Measurements from ENCODE around the gene NUDT16L1.

Gene NUDT16L1

DNA sequence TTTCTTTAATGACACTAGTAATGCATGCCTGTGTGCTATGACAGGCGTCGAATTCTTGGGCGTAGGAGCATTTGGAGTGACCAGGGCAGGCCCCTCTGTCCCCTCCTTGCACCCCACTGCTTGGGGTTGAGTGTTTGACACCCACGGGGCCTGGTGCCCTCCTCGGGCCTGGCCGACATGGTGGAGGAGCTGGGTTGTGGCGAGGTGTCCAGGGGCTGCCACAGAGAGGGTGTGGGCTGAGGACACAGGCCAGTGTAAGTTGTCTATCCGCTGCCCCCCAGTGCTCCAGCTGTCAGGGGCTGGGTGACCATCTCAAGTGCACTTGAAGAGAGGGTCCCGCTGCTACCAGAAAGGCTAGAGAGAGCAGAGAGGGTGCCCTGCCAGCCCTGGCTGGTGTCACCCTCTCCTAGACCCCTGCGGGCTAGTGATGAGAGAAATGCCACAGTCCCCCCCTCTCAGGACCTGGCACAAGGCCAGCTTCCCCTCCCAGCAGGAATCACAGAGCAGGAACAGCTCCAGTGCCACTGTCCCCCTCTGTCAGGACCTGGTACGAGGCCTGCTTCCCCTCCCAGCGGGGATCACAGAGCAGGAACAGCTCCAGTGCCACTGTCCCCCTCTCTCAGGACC lies 38.3 kb upstream of the NUDT16L1 start:
- peak overlapping the region; percentile 22 to 57 for H3K9ac ChIP-seq (ENCODE audit: low read depth in 1 of 2, low read length in 2 of 2)
- H3K4me3 ChIP-seq (ENCODE audit: low read depth in 1 of 2, low read length in 2 of 2): no peak overlapping the region
- peaks cover 34% of the 10 kb centered on the region in 2 donors for H3K4me1 ChIP-seq (ENCODE audit: control insufficient read depth in 1 of 2, insufficient read depth in 2 of 2, low read length in 2 of 2)
- no peaks in the 10 kb centered on the region for H3K27me3 ChIP-seq (ENCODE audit: control insufficient read depth in 1 of 2, insufficient read depth in 2 of 2, low read length in 2 of 2)
- peak overlapping the region; percentile 79 for H3K27ac ChIP-seq (ENCODE audit: low read depth, low read length)
- no peaks in the 10 kb centered on the region for H3K9me3 ChIP-seq (ENCODE audit: control insufficient read depth in 1 of 2, low read length in 2 of 2)
- H3K36me3 ChIP-seq (ENCODE audit: control insufficient read depth in 1 of 2, insufficient read depth in 2 of 2, low read length in 2 of 2): peaks cover 13 to 72% of the 10 kb centered on the region in 2 donors

DNA sequence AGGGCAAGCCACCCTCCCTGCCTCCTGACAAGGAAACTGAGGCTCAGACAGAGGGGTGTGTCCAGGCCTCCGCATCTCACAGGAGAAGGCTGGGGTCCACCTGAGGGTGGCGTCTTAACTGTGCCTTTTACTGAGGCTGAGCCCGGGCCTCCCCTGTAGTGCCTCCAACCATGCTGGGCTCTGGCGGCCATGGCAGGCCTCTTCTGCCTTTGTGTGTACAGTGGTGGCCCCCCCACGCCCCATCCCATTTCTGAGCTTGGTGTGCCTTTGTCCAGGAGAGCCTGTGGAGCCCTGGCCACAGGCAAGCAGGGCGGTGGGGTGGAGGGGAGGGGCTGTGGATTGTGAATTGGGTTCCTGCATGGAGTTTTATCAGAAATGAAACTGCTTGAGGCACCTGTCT lies 37.6 kb upstream of the NUDT16L1 start:
- Histone ChIP-seq H3K27me3 (ENCODE audit: control insufficient read depth in 1 of 2, insufficient read depth in 2 of 2, low read length in 2 of 2) (no peaks in the 10 kb centered on the region), H3K9me3 (ENCODE audit: control insufficient read depth in 1 of 2, low read length in 2 of 2) (no peaks in the 10 kb centered on the region), H3K4me3 (ENCODE audit: low read depth in 1 of 2, low read length in 2 of 2) (no peak overlapping the region), H3K27ac (ENCODE audit: low read depth, low read length) (peak overlapping the region; percentile 79), H3K4me1 (ENCODE audit: control insufficient read depth in 1 of 2, insufficient read depth in 2 of 2, low read length in 2 of 2) (peaks cover 34 to 37% of the 10 kb centered on the region in 2 donors), H3K36me3 (ENCODE audit: control insufficient read depth in 1 of 2, insufficient read depth in 2 of 2, low read length in 2 of 2) (peaks cover 13 to 75% of the 10 kb centered on the region in 2 donors), H3K9ac (ENCODE audit: low read depth in 1 of 2, low read length in 2 of 2) (peak overlapping the region; percentile 22 to 57)

DNA sequence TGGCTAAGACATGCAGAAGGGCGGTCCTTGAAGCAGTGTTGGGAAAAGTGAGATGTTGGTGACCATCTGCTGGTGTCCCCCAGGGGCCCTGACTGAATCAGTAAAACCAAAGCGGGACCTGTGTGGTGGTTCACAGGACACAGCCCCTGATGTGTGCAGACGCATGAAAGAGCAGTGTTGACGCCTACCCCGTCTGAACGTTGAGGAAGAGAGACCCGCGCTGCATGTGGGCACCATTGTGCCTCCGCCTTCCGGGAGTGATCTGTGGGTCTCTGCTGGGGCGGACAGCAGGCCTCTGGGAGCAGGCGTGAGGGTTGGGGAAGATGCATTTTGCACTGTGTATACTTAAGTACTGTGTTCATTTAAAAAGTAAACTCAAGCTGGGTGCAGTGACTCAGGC lies 37.1 kb upstream of the NUDT16L1 start:
- H3K27me3 ChIP-seq (ENCODE audit: control insufficient read depth in 1 of 2, insufficient read depth in 2 of 2, low read length in 2 of 2): no peaks in the 10 kb centered on the region
- no peaks in the 10 kb centered on the region for H3K9me3 ChIP-seq (ENCODE audit: control insufficient read depth in 1 of 2, low read length in 2 of 2)
- H3K9ac ChIP-seq (ENCODE audit: low read depth in 1 of 2, low read length in 2 of 2): no peak overlapping the region
- no peak overlapping the region for H3K27ac ChIP-seq (ENCODE audit: low read depth, low read length)
- no peak overlapping the region for H3K4me3 ChIP-seq (ENCODE audit: low read depth in 1 of 2, low read length in 2 of 2)
- H3K36me3 ChIP-seq (ENCODE audit: control insufficient read depth in 1 of 2, insufficient read depth in 2 of 2, low read length in 2 of 2): peaks cover 10 to 71% of the 10 kb centered on the region in 2 donors
- H3K4me1 ChIP-seq (ENCODE audit: control insufficient read depth in 1 of 2, insufficient read depth in 2 of 2, low read length in 2 of 2): peaks cover 34 to 37% of the 10 kb centered on the region in 2 donors

DNA sequence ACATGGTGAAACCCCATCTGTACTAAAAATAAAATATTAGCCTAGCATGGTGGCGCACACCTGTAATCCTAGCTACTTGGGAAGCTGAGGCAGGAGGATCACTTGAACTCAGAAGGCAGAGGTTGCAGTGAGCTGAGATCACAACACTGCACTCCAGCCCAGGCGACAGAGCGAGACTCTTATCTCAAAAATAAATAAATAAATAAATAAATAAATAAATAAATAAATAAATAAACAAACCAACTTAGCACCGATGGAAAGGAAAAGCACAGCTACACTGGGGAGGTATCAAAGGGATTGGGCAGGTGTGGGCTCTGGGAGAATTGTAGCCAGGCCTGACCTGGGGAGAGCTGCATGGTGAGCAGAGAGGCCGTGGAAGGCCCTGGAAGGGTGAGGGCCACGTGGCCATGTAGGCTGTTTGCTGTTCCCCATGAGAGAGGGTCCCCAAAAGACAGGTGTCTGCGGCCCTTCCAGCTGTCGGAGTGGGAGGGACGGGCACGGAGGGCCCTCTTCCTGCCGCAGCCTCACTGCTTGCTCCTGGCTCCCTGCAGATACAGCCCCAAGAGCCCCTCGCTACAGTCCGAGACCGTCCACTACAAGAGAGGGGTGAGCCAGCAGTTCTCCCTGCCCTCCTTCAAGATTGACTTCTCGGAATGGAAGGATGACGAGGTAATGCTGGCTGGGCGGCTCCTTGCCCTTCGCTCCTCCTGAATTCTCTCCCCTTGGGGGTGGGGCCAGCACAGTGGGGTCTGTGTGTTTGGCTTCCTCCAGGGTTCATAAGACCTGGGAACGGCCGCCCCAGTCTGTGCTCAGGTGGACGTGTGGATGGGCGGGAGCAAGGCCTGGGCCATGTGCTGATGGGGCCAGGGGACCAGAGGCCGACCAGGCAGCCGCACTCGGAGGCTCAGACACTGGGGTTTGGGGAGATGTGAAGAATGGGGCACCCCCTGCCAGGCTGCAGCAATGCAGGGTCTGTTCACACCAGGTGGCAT lies 36.4 kb upstream of the NUDT16L1 start:
- no peaks in the 10 kb centered on the region for H3K9me3 ChIP-seq (ENCODE audit: control insufficient read depth in 1 of 2, low read length in 2 of 2)
- H3K36me3 ChIP-seq (ENCODE audit: control insufficient read depth in 1 of 2, insufficient read depth in 2 of 2, low read length in 2 of 2): peaks cover 9 to 71% of the 10 kb centered on the region in 2 donors
- H3K4me1 ChIP-seq (ENCODE audit: control insufficient read depth in 1 of 2, insufficient read depth in 2 of 2, low read length in 2 of 2): peaks cover 34 to 40% of the 10 kb centered on the region in 2 donors
- no peak overlapping the region for H3K4me3 ChIP-seq (ENCODE audit: low read depth in 1 of 2, low read length in 2 of 2)
- H3K9ac ChIP-seq (ENCODE audit: low read depth in 1 of 2, low read length in 2 of 2): no peak overlapping the region
- no peaks in the 10 kb centered on the region for H3K27me3 ChIP-seq (ENCODE audit: control insufficient read depth in 1 of 2, insufficient read depth in 2 of 2, low read length in 2 of 2)
- no peak overlapping the region for H3K27ac ChIP-seq (ENCODE audit: low read depth, low read length)

DNA sequence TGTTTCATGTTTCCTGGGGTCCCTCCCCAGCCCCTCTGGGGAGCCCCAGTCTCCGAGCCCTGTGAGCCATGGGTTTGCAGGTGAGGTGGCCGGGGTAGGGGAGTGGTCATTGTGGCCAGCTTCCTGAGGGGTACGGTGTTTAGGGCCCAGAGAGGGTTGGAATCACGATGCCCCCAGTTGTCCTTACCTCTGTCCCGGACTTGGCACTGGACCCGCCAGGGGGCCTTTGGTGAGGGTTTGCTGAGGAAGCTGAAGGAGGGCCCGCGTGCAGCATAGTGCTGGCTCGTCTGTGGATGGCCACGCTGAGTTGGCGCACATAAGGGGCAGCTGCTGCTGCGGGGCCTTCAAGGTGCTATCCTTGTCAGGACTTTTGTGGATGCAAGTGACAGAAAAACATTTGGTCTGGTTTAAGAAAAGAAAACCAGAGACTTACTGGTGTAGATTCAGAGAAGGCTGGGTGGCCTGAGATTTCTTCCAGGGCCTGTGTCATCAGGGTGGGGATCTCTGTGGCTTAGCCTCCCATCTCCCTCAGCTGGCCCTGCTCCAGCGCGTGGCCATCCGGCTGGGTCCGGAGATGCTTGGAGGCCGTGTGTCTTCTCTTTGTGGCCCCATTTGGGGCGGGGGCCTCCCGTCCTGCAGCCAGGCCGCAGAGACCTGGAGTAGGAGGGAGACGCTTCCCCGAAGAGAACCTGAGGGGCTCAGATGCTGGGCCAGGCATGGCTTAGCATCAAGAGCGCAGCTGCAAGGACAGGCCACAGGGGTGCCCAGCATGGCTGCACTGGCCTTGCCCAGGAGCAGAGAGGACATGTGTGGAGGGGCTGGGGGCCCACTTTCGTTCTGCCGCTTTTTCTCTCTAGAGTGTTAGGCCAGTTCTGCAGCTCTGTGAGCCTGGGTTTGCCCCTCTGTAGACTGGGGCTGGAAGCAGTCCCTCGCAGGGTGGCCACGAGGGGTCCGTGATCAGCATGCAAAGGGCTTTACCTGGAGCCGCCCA lies 33.7 kb upstream of the NUDT16L1 start:
- Histone ChIP-seq H3K4me3 (ENCODE audit: low read depth in 1 of 2, low read length in 2 of 2) (no peak overlapping the region), H3K36me3 (ENCODE audit: control insufficient read depth in 1 of 2, insufficient read depth in 2 of 2, low read length in 2 of 2) (peaks cover 9 to 73% of the 10 kb centered on the region in 2 donors), H3K4me1 (ENCODE audit: control insufficient read depth in 1 of 2, insufficient read depth in 2 of 2, low read length in 2 of 2) (peaks cover 29 to 39% of the 10 kb centered on the region in 2 donors), H3K9ac (ENCODE audit: low read depth in 1 of 2, low read length in 2 of 2) (no peak overlapping the region), H3K27me3 (ENCODE audit: control insufficient read depth in 1 of 2, insufficient read depth in 2 of 2, low read length in 2 of 2) (no peaks in the 10 kb centered on the region), H3K27ac (ENCODE audit: low read depth, low read length) (no peak overlapping the region), H3K9me3 (ENCODE audit: control insufficient read depth in 1 of 2, low read length in 2 of 2) (no peaks in the 10 kb centered on the region)

DNA sequence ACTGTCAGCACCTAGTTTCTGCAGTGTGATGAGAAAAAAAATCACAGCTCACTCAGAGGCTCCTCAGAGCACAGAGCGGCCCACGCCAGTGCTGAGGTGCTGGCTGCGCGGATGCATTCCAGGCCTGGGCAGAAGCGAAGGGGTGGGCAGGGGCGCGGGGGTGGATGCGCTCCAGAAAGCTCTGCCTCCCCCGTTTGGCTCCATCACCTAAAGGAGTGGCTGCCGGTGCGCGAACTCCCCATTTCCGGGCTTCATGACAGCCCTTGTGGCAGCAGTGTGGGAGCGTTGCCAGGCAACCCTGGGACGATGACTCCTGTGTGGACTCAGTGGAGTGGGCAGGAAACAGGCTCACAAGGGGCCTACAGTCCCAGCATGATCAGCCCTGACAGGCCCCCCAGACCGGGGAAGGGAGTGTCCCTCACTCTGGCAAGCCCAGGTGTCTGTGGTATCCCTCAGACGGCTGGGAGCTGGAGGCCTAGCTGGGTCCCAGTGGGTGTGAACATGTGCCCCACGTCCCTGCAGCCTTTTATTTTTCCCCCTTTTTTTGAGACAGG lies 32.8 kb upstream of the NUDT16L1 start:
- H3K36me3 ChIP-seq (ENCODE audit: control insufficient read depth in 1 of 2, insufficient read depth in 2 of 2, low read length in 2 of 2): peaks cover 9 to 65% of the 10 kb centered on the region in 2 donors
- H3K4me3 ChIP-seq (ENCODE audit: low read depth in 1 of 2, low read length in 2 of 2): no peak overlapping the region
- H3K27ac ChIP-seq (ENCODE audit: low read depth, low read length): no peak overlapping the region
- H3K9me3 ChIP-seq (ENCODE audit: control insufficient read depth in 1 of 2, low read length in 2 of 2): no peaks in the 10 kb centered on the region
- H3K4me1 ChIP-seq (ENCODE audit: control insufficient read depth in 1 of 2, insufficient read depth in 2 of 2, low read length in 2 of 2): peaks cover 28 to 39% of the 10 kb centered on the region in 2 donors
- no peak overlapping the region for H3K9ac ChIP-seq (ENCODE audit: low read depth in 1 of 2, low read length in 2 of 2)
- H3K27me3 ChIP-seq (ENCODE audit: control insufficient read depth in 1 of 2, insufficient read depth in 2 of 2, low read length in 2 of 2): no peaks in the 10 kb centered on the region

DNA sequence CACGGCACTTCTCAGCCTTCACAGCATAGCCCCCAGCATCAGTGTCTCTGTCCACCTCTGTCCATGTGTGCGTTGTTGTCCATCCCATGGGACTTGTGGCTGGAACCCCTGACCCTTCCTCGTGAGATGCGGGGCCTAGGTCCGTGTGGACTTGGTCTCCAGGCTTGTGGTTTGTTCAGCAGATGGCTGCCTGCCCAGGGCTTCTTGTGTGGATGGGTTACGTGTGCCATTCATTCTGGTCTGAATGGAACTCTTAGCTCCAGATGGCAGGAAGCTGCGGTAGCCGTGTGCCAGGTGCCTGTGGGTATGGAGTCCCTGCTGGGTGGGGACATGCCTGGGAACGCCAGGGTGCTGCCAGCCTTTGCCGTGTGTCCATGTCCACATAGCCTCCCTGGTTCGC lies 31.7 kb upstream of the NUDT16L1 start:
- Histone ChIP-seq H3K9ac (ENCODE audit: low read depth in 1 of 2, low read length in 2 of 2) (no peak overlapping the region), H3K36me3 (ENCODE audit: control insufficient read depth in 1 of 2, insufficient read depth in 2 of 2, low read length in 2 of 2) (peaks cover 6 to 64% of the 10 kb centered on the region in 2 donors), H3K4me3 (ENCODE audit: low read depth in 1 of 2, low read length in 2 of 2) (no peak overlapping the region), H3K27me3 (ENCODE audit: control insufficient read depth in 1 of 2, insufficient read depth in 2 of 2, low read length in 2 of 2) (no peaks in the 10 kb centered on the region), H3K4me1 (ENCODE audit: control insufficient read depth in 1 of 2, insufficient read depth in 2 of 2, low read length in 2 of 2) (peaks cover 21 to 33% of the 10 kb centered on the region in 2 donors), H3K9me3 (ENCODE audit: control insufficient read depth in 1 of 2, low read length in 2 of 2) (no peaks in the 10 kb centered on the region), H3K27ac (ENCODE audit: low read depth, low read length) (no peak overlapping the region)

DNA sequence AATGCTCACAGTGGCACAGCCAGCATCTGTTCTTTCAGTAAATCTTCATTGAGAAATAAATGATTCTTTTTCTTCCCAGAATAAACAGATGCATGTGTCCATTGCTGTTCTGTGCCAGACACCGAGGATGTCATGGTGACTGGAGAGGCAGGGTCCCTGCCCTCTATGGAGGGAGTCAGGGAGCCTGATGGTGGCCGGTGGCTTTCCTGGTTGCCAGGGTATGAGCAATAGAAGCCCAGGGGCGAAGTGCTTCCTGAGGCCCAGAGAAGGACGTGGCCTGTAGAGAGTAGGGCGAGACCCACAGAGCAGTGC lies 29.9 kb upstream of the NUDT16L1 start:
- Histone ChIP-seq H3K36me3 (ENCODE audit: control insufficient read depth in 1 of 2, insufficient read depth in 2 of 2, low read length in 2 of 2) (peaks cover 16 to 67% of the 10 kb centered on the region in 2 donors), H3K27ac (ENCODE audit: low read depth, low read length) (peak overlapping the region; percentile 23), H3K9ac (ENCODE audit: low read depth in 1 of 2, low read length in 2 of 2) (peak overlapping the region in 1 of 2 donors; percentile 47)

DNA sequence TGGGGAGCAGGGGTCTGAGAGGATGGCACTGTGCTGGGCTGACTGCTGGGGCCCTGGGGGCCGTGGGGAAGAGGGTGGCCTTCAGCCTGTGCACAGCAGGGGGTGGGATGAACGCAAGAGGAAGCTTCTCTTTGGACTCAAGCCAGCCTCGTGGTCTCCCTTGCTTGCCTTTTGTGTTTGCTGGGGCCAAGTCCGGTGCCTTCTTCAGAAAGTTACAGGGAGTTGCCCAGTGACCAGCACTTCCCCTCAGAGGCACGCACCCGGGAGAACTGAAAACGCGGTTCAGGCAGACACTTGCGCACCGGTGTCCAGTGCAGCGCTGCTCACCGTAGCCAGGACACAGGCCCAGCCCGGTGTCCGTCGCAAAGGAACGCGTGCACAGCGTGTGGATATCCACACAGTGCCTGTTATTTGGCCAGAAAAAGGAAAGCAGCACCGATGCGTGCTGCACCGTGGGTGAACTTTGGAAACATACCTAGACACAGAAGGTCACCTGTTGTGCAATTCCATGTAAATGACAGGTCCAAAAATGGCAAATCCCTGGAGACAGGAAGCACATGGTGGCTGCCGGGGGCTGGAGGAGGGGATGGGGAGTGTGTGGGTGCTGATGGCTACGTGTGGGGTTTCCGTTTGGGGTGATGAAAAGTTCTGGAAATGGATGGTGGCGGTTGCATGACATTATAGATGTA lies 29.4 kb upstream of the NUDT16L1 start:
- Histone ChIP-seq H3K4me3 (ENCODE audit: low read depth in 1 of 2, low read length in 2 of 2) (peak overlapping the region in 1 of 2 donors; percentile 40), H3K36me3 (ENCODE audit: control insufficient read depth in 1 of 2, insufficient read depth in 2 of 2, low read length in 2 of 2) (peaks cover 20 to 67% of the 10 kb centered on the region in 2 donors), H3K9ac (ENCODE audit: low read depth in 1 of 2, low read length in 2 of 2) (peak overlapping the region in 1 of 2 donors; percentile 47), H3K27me3 (ENCODE audit: control insufficient read depth in 1 of 2, insufficient read depth in 2 of 2, low read length in 2 of 2) (no peaks in the 10 kb centered on the region), H3K4me1 (ENCODE audit: control insufficient read depth in 1 of 2, insufficient read depth in 2 of 2, low read length in 2 of 2) (peaks cover 21 to 33% of the 10 kb centered on the region in 2 donors), H3K9me3 (ENCODE audit: control insufficient read depth in 1 of 2, low read length in 2 of 2) (no peaks in the 10 kb centered on the region), H3K27ac (ENCODE audit: low read depth, low read length) (peak overlapping the region; percentile 23)

More for the DNA sequence above, 29.9 kb upstream of the NUDT16L1 start:
- Histone ChIP-seq H3K4me1 (ENCODE audit: control insufficient read depth in 1 of 2, insufficient read depth in 2 of 2, low read length in 2 of 2) (peaks cover 21 to 33% of the 10 kb centered on the region in 2 donors), H3K9me3 (ENCODE audit: control insufficient read depth in 1 of 2, low read length in 2 of 2) (no peaks in the 10 kb centered on the region), H3K4me3 (ENCODE audit: low read depth in 1 of 2, low read length in 2 of 2) (no peak overlapping the region), H3K27me3 (ENCODE audit: control insufficient read depth in 1 of 2, insufficient read depth in 2 of 2, low read length in 2 of 2) (no peaks in the 10 kb centered on the region)
